ENCODE results near the gene RGS12.

Gene RGS12

DNA sequence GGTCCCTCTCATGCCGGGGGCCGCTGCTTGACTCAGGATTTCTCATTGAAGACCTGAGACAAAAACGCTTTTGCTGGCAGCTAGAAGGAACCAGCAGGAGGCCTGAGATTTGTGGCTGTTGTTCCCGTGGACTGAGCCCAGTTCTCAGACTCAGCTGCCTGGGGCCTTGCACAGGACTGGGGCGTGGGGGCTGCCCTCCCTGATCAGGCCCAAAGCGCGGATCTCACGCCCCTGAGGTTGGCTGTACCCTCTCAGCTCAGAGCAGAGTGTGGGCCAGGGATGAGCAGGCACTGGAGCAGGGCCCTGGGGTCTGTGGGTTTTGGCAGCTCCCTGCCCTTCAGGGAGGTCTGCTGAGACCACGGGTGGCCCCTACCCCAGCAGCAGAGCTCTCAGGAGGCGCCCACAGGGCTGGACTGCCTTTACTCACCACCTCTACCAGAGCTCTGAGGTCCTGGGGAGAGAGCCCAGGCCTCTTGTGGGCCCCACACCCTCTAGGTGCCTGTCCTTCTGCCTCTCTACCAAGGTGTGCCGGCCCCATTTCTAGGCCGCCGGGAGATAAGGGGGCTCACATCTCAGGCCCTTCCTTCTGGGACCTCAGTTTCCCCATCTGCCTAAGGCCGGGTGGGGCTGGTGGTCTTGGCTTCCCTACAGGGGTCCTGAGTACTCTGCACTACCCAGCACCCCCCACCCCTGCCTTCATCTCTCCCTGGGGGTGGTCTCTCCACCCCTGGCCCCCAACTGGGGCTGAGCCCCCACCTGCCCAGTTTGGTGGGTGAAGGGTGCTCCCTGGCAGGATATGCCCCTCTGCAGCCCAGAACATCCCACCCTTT is 38.3 kb upstream of the RGS12 start:
- no peak for DNase-seq (ENCODE audit: low read depth)

DNA sequence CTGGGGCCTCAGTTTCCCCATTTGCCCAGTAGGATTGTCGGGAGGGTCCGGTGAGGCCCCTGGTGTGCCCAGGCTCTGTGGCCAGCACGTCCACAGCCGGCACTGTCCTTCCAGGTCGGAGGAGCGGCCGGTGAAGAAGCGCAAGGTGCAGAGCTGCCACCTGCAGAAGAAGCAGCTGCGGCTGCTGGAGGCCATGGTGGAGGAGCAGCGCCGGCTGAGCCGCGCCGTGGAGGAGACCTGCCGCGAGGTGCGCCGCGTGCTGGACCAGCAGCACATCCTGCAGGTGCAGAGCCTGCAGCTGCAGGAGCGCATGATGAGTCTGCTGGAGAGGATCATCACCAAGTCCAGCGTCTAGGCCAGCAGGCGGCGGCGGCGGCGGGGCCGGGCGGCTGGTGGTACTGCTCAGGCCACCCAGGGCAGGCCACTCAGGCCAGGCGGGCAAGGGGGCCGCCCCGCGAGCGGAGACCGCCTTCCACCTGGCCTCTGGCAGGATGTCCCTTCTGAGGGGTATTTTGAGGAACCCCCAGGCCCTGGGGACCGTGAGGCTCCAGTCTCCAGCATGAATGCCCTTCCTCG is 37.1 kb upstream of the RGS12 start:
- DNase-seq (ENCODE audit: low read depth), result no peak

DNA sequence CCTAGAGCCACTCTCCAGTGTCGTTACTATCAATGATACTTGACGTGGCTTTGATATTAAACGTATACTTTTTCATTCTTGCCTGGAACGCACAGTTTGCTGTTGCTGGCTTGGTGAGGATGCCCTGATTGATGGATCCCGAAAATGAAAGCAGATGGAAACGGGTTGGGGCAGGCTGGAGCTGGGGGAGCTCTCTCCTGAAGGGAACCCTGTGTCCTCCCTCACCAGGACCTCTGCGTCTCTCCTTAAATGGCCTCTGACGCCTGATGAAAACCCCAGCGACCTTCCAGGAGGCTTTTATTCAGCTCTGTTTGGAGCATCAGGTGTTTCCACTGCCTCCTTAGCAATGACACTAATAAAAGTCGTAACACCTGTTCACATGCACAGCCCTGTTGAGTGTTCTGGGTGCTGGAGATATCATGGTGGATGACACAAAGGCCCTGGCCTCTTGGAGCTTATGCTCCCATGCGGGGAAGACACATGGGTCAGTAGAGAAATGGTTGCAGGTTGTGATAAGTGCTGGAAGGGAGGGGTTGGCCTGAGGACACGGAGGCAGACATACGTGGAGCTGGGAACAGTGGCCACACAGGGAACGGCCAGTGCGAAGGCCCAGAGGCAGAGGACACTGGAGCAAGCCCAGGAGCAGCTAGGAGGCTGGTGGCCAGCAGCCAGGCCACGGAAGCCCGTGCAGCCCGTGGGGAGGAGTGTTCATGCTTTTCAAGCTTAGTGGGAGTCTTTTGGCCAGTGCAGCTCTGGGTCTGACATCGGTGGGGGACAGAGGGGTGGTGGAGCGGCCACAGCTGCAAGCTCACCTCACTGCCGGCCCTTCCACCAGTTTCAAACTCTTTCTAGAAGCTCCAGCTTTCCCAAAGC is 36.4 kb upstream of the RGS12 start:
- no peak for DNase-seq (ENCODE audit: low read depth)

DNA sequence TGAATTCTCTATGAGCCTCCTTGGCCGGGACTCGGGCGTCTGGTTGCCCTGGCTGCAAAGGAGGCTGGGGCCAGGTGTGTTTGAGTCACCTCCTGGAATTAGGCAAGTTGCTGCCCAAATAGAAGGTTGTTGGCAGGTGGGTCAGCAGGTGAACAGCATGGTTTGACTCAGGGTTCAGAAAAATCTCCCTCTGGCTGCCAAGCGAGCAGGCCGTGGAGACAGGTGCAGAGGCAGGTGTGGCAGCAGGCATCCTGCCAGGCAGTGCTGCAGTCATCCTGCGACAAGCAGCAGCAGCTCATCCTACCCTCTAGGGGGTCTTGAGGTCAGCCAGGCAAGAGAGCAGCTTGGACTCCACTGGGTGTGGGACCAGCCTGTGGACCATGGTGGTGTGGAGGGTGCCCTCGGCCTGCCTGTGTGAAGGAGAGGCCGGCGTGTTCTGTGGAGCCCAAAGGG is 35.7 kb upstream of the RGS12 start:
- no peak for DNase-seq (ENCODE audit: low read depth)

DNA sequence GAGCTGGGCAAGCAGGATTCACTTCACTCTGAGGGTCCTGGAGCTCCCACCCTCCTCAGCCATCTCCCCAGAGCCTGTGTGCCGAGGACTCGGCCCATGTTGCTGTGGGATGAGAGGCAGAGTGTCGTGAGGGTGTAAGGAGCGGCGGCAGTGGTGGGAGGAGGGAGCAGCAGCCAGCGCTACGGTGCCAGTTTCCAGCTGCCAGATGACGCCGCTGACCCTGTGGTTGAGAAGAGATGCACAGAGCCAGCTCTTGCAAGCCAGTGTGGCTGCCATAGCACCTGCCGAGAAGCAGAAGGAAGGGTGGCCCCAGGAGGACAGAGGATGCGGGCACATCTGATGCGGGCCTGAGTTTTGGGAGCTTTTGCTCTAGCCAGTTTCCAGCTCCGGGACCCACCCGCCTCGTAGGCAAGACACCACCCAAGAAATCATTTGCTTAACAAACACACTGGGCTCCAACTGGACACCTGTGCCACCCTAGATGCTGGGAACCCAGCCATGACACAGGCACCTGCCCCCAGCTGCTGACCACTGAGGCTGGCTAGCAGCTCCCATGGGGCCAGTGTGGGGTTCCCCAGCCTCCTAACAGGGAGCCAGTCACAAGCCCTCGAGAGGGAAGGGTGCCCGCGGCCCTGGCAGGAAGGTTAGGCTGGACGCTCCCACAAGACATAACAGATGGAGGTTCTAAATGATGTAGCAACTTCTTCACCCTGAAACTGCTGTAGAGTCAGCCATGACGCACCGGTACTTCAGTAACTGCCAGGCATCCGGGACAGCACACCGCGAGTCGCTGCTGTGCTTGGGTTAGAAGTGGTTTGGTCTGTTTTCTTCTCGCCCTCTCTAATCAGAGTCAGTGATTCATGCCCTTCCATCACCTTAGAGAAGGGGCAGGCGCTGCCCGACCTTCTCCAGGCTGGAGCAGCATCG is 35.0 kb upstream of the RGS12 start:
- DNase-seq (ENCODE audit: low read depth), result no peak

DNA sequence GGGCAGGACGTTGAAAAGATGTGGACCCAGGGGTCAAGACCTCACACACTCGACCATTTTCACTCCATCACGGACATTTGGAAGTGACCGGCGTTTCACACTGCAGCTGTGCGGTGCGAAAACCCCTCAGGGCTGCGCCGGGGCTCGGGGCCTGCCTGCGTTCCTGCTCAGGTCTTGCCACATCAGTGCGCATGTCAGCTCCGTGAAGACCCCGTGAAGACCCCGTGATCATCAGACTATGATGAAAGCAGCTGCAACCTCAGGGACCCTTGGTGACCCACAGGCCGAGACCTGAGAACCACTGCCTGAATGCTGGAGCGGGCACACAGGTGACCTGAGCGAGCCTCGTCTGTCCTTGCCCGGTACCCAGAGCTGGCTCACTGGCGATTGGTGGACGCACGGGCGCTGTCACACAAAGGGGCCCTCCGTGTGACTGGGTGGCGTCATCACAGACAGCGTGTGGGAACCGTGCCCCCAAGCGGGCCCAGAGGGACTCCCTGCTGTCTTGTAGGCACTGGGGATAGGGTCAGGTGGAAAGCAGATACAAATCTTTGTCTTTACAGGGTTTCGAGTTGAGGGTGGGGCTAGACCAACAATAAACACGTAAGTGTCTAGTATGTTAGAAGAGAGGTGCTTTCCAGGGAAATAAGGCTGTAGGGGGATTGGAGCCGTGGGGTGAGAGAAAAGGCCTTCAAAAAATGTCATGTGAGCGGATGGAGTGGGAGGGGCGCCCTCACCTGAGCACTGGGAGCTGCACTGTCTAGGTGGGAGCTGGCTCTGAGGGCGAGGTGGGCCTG is 31.2 kb upstream of the RGS12 start:
- no peak for DNase-seq (ENCODE audit: low read depth)

DNA sequence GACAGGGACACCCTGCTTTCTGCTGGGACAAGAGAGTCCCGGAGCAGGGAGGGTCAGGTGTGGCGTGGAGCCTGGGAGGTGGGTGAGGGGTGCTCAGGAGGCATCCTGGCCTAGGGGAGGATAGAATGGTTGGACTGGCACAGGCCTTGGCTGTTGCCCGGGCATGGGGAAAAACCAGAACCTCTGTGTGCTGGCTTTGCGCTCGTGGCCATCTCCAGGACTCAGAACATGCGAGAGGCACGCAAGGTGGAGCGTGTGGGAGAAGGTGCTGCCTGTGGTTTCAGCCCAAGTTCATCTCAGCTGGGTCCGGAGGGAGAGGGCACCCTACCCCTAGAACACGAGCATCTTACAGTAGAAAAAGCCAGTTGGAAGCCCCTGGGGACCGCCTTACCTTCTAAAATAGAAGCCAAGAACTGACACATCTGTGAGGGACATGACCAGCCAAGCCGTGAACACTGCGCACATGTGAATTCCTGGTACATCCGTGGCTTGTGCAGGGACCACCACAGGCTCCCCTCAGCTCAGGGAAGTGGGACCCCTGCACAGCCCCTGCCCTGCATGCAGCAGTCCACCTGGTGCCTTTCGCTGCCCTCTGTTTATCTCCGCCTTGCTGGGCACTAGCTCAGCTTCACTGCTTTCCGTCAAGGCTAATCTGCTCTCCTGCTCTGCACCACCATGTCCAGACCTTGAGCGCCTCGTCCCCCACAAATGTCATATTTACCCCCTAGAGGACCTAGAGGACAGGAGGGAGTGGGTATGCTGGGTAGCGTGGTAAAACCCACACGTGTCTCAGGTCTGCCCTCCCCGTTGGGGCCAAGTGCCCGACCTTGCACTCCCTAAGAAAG is 30.4 kb upstream of the RGS12 start:
- DNase-seq (ENCODE audit: low read depth), result no peak

DNA sequence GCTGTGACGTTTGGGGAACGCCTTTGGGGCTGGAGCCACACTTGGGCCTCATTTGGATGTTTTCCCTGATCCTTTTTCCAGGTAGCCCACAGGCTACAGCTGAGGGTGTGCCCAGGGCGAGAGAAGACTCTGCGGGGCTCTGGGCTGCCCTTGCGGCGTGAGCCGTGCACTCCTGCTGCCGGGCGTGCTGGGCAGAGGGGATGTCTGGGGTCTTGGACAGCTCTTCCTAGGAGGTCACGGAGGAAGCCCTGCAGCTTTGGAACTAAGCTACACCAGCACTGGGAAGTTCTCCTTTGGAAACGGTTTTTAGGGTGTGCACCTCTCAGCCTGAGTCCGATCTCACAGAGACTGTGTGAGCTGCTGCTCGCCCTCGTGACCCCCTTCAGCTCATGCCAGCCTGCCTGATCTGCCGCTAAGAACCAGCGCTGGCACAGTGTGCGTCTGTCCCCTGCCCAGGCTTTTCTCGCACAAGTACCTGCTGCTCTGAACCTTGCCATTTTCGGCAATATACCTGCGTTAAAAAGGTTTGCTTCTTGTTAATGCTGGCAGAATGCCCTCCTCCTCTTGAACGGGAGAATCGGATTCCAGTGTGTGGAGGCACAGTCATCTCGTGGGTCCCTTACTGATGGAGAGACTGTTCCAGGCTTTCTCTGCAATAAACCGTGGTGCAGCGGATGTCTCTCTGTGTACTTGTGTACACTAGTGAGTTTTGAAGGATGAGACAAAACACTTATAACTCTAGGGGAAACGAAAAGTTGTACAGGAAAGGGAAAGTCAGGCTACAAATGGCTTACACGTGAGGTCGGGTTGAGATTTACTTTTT is 29.6 kb upstream of the RGS12 start:
- no peak for DNase-seq (ENCODE audit: low read depth)

DNA sequence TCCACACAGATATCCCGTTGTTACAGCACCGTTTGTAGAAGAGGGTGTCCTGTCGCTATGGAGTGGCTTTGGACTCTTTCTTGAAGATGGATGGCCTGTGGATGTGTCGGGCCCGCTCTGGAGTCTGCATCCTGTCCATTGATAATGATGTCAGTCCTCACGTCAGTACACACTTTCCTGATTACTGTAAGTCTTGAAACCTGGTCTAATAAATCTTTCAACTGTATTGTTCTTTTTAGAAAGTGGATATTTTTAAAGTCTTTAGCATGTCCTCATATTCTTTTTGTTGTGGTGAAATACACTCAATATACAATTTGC is 29.0 kb upstream of the RGS12 start:
- DNase-seq (ENCODE audit: low read depth), result no peak

DNA sequence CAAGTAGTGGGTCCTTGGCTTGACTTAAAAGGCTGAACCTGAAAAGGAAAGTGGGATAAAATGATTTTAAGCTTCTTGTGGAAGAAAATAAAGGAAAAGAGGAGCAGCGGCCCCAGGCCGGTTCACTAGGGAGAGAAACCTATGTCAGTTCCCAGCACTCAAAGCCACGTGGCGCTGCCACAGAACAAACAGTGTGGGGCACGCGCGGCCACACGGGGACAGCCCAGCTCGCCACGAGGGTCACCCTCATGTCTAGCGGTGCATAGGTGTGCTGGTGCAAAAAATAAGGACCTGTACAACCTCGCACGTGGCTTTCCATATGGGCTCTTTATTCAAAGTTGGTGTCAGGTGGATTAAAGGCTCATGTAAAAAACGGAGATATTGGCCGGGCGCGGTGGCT is 26.7 kb upstream of the RGS12 start:
- no peak for DNase-seq (ENCODE audit: low read depth)

DNA sequence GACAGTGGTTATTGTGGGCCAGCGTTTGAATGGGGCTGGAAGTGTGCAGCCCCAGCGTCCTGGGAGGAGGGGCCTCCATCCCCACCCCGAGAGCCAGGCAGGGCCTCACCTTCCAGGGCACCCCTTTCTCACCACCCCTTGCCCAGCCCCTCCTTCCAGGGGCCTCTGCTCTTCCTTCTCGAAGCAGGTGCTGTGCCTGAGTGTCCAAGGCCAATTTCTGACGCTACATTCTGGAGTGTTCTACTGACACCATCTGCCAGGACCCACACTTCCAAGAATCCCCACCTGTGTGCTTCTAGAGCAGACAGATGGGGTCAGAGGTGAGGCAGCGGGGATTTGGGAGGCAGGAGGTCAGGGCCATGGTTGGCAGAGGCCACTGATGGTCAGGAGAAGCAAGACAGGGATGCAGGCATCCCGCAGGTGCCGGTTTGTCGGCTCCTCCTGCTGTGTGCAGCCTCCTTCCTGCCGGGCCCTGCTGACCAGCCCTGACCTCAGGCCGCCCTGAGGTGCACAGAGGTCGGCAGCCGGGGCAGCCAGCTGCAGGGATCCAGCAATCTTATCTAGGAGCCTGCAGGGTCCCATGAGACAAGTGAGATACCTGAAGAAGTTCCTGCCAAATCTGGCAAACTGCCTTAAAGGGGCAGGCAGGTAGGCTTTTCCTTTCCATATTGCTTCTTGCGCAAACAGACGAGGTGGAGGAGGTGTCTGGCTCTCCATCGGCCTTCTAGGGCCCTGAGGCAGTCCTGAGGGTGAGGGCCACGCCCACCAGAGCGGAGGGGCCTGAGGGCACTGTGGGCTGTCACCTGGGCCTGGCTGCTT is 25.0 kb upstream of the RGS12 start:
- no peak for DNase-seq (ENCODE audit: low read depth)

DNA sequence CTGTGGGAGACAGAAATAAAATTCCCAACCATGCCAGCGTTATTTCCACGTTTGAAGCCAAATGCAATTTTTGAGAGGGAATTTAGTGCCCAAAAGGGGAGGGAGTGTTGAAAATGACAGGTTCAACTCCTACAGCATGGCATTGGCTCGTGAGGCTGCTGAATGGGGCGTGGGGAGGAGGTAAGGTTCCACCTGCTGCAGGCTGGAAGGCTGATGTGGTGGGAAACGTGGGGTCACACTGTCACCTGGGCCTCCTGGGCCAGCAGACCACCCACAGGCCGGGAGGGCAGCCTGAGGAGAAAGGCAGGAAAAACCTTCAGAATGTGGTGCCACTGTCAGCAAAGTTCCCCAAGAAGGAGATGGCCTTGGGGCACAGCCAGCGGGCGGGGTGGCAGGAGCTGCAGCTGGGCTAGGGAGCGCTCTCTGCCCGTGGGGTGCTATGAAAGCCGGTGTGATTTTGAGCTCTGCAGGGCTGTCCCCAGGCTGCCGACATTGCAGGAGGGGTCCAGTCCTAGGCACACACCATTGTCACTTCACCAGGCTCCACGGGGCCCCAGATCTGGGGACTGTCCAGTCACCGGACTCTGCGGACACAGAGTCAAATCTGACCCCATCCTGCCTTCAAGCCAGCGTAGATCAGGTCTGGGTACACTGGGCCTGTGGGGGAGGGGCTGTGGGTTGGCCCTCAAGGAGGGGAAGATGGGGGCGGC is 24.3 kb upstream of the RGS12 start:
- no peak for DNase-seq (ENCODE audit: low read depth)

DNA sequence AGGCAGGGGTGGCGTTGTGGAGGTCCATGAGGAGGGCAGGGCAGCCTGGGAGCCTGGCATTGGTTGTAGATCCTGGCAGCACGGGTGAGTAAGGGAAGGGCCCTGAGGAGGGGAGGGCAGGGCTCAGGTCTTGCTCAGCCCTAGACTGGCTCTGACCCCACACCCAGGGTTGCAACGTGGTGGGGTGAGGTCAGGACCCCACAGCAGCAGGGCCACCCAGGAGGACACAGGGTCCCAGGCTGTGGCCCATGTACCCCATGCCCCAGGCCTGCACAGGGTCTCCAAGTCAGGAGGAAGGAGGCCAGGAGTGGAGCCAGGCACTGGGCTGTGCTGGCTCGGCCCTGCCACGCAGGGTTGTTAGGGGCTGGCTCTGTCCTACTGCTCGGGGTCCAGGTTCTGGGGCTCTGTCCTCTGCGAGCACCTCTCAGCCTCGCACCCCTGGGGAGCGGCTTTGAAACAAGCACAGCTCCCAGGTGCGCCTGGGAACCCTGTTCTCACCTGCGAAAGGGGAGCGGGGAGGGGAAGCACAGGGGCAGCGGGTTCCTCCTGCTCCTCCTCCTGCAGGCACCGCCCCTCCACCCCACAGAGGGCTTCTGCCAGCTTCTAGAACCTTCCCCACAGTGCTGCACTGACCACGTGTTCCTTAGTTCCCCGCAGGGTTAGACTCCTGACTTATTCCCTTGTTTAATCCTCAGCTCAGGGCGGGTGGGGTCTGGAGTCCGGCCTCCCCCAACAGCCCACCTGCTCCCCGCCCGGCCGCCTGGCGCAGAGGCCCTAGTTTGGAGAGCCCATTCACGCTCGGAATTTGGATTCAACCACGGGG is 23.5 kb upstream of the RGS12 start:
- no peak for DNase-seq (ENCODE audit: low read depth)

DNA sequence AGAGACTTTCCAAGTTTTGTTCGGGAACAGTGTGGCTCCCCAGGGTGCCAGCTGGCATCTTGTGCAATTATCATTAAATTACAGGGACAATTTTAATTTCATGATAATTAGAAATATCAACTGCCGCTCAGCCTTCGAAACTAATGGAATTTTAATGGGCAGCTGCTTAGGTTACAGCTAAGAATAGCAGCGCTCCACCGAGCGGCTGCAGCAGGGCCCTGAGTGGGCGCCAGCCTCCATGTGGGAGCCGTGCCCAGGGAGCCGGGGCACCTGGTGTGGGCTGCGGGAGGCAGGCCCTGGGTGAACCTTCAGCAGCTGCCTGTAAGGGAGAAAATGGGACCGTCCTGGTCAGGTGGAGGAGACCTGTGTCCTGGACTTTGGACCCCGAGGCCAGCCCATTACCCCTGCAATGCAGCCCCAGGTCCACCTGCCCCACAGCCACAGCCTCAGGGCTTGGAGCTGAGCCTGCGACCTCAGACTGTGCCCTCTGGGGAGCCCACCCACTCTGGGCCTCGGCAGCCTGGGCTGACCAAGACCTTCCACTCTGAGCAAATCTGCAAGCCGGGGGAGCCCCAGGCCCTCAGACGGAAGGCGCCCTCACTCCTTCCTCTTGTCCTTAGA is 22.7 kb upstream of the RGS12 start:
- no peak for DNase-seq (ENCODE audit: low read depth)

DNA sequence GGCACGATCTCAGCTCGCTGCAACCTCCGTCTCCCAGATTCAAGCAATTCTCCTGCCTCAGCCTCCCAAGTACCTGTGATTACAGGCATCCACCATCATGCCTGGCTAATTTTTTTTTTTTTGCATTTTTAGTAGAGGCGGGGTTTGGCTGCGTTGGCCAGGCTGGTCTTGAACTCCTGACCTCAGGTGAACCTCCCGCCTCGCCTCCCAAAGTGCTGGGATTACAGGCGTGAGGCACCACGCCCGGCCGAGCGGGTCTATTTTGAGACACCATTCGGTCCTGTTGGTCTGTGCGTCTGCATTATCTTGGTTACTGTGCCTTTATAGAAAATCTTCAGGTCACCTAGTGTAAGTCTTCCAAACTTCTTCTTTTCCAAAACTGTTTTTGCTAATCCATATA is 21.7 kb upstream of the RGS12 start:
- no peak for DNase-seq (ENCODE audit: low read depth)

DNA sequence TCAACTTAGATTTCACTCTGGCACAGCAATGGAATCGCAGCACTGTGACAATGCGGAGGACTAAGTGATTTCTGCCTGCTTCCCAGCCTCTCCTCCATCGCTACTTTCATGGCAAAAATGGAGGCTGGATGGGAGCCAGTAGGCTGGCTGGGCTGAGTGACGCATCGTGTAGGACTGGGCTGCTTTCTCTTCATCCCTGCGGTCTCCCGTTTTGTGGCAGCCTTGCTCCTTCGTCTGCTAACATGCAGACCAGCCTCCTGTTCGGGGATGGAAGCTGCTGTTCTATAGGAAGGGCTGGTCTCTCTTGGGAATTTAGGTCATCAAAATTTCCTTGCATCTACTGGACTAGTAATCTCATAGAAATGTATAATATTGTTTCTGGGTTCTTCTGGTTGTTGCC is 15.8 kb upstream of the RGS12 start:
- DNase-seq (ENCODE audit: low read depth), result no peak

All from T follicular helper cell (primary cell).